GM21737 (cell line): ENCODE measurements around the gene ZNF761.
"Not testable (repeated sequence)": the region's sequence is repeated elsewhere in the genome, so short reads cannot be mapped to it uniquely, and the experiment has no call there.

Source experiments
- ATAC-seq: cut with Tn5 transposase; IDR thresholded peaks from one replicate; pipeline ENCODE4 v1.9.1; 2021; ENCODE audit warnings: mild to moderate bottlenecking, moderate library complexity; ENCODE audit not compliant: unreplicated experiment

ZNF761 gene

GRCh38 chr19:53455828-53456227 lies 24.0 kb downstream of the ZNF761 start:
- ATAC-seq = no peak

DNA sequence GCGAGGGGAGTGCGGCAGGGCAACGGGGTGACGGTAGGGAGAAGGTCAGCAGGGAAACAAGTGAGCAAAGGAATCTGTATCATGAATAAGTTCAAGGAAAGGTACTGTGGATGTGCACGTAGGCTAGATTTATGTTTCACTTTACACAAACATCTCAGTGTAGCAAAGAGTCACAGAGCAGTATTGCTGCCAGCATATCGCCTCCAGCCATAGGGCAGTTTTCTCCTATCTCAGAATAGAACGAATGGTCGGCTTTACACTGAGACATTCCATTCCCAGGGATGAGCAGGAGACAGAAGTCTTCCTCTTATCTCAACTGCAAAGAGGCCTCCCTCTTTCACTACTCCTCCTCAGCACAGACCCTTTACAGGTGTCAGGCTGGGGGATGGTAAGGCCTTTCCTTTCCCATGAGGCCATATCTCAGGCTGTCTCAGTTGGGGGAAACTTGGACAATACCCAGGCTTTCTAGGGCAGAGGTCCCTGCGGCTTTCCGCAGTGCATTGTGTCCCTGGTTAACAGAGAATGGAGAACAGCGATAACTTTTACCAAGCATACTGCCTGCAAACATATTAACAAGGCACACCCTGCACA lies 28.4 kb downstream of the ZNF761 start:
- not testable (repeated sequence) for ATAC-seq

- no peak for ATAC-seq
Observed at GRCh38 chr19:53461866-53462265, 30.1 kb downstream of the ZNF761 start.

GRCh38 chr19:53462861-53463260 lies 31.1 kb downstream of the ZNF761 start:
- no peak for ATAC-seq

- no peak for ATAC-seq
Observed at GRCh38 chr19:53463263-53463662, 31.5 kb downstream of the ZNF761 start.

DNA sequence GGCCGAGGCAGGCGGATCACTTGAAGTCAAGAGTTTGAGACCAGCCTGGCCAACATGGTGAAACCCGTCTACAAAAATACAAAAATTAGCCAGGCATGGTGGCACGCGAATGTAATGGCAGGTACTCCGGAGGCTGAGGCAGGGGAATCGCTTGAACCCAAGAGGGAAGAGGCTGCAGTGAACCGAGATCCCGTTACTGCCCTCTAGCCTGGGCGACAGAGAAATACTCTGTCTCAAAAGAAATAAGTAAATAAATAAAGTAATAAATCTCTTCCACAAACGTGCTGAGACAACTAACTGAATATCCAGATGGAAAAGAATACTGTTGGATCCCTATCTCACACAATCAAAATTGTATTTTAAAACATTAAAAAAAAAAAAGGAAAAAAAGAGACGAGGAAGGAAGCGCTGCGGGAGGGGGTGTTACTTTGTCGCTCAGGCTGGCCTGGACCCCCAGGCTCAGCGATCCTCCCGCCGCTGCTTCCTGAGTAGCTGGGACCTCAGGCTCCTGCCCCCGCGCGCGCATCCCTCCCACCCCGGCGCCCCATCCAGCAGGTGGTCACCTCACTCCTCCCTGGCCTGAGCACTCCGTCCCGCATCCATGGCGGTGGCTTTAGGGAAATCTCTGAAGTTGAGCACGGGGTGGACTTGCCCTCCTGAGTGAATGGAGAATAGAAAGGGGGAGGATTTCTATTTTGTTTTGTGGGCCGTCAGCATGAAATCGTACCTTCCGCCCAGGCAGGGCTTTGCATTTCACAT lies 35.1 kb downstream of the ZNF761 start:
- ATAC-seq = peak; percentile 10

DNA sequence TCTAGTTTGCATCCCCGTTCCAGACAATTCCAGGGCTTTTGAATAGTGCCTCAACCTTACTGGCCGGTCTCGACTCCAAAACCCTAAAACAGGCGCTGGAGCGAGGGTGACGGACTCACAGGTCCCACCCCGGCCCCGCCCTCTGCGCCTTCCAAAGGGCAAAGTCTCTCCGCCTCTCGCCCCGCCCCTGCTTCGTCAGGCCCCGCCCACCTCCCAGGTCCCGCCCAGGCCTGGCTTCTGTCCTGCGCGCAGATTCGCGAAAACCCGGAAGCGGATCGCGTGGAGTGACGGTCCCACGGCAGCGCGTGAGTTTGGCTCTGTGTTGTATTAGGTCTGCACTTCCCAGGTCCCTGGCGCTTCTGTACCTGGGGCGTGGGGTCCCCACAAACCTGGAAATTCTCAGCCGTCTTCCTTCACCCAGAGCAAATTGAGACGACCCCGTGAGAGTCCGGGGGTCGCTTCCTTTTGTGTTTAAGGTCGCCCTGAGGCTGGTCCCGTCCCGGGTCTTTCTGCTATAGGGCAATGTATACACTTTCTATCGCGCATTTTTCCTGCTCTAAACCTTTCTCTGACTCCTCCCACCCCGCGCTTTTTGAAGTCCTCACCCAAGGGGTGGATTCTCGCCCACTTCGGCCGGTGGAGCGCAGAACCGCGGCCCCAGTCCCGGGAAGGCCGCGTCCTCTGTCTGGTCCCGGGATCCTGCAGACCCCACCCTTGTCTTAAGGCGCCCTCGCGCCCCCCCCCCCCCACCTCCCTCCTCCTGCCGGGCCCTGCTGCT lies 35.9 kb downstream of the ZNF761 start, which contains the start of gene ZNF813:
TSS of gene ZNF813 (plus strand) at position 249 of the 778 bp plus-strand sequence. CDS start 16,090 bp downstream, outside the sequence.
- ATAC-seq = peak; percentile 89

- ATAC-seq = not testable (repeated sequence)
Observed at GRCh38 chr19:53468628-53469027, 36.8 kb downstream of the ZNF761 start.

DNA sequence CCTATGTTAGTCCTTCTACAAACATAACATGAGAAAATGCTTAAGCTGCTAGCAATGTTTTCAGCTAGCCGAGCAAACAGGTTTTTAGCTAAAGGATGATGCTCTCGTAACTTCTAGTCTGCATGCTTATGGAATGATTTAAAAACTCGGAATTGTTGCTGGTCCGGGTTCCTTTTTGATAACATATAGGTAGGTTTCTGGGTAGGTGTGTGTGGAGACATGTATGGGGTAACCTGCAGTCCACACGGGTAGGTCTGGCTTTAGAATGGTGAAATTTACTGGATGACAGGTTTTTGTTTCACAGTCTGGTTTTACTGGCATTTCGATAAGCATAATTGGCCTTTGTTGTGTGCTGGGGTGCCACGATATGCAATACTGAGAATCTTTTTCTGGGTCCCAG lies 40.1 kb downstream of the ZNF761 start:
- ATAC-seq = no peak

- ATAC-seq = not testable (repeated sequence)
Observed at GRCh38 chr19:53474832-53475231, 43.0 kb downstream of the ZNF761 start.

GRCh38 chr19:53475470-53475869 lies 43.7 kb downstream of the ZNF761 start:
- not testable (repeated sequence) for ATAC-seq

DNA sequence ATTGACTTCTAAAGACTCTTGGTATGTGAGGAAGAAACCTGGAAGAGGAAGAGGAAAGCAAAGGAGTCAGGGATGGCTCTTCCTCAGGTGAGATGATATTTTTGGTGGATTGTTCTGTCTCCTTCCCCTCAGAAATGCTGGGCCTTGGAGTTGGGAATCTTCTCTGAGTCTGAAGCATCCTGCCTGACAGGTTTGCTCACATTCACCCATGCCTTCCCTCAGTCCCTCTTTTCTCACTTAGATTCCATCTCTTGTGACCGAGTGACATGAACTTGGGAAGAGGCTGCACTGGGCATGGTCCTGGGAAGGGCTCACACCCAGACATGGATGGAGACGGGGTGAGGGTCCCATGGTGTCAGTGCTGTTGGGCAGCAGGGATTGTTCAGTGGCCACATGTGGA lies 52.0 kb downstream of the ZNF761 start:
- not testable (repeated sequence) for ATAC-seq

- ATAC-seq = no peak
Observed at GRCh38 chr19:53485046-53486004, 53.5 kb downstream of the ZNF761 start.

- no peak for ATAC-seq
Observed at GRCh38 chr19:53492153-53492552, 60.4 kb downstream of the ZNF761 start.

DNA sequence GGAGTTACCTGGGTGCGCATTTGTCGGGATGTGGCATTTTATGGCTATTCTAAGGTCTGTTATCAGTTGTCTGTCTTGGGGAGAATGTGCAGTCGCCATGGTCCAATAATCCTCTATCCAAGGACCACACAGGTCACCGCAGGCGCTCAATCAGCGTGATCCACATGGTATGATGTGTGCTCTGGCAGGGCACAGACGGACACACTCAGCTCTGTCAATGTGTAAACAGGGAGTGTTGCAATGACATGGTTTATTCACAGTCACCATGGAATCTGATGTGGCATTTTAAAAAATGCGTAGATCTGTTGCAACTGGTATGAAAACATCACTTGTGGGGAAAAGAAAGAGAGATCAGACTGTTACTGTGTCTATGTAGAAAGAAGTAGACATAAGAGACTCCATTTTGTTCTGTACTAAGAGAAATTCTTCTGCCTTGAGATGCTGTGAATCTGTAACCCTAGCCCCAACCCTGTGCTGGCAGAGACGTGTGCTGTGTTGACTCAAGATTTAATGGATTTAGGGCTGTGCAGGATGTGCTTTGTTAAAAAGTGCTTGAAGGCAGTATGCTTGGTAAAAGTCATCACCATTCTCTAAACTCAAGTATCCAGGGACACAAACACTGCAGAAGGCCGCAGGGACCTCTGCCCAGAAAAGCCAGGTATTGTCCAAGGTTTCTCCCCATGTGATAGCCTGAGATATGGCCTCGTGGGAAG lies 65.7 kb downstream of the ZNF761 start:
- ATAC-seq = not testable (repeated sequence)

DNA sequence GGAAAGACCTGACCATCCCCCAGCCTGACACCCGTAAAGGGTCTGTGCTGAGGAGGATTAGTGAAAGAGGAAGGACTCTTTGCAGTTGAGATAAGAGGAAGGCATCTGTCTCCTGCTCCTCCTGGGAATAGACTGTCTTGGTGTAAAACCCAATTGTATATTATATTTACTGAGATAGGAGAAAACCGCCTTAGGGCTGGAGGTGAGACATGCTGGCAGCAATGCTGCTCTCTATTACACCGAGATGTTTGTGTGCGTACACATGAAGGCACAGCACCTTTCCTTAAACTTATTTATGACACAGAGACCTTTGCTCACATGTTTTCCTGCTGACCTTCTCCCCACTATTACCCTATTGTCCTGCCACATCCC lies 66.2 kb downstream of the ZNF761 start:
- not testable (repeated sequence) for ATAC-seq

GRCh38 chr19:53503151-53503550 lies 71.4 kb downstream of the ZNF761 start:
- ATAC-seq = not testable (repeated sequence)

- not testable (repeated sequence) for ATAC-seq
Observed at GRCh38 chr19:53503671-53504364, 72.0 kb downstream of the ZNF761 start.

DNA sequence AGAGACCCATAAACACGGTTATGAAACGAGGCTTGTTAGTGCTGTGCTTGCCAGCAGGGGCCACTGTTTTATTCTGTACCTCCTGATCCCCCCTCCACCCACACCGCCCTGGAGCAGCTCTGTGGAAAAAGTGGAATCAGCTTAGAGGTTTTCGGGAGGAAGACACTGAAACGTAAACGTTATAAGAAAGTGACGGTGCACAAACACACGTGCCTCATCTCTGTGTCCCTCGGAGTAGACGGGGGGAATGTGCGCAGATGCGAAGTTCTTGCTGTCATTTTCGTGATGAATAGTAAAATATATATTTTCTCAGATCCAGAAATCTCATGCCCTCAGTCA lies 72.5 kb downstream of the ZNF761 start:
- not testable (repeated sequence) for ATAC-seq
